Left lung (tissue), 10 donors: ENCODE results near the gene PAPOLB. TPM values are rescaled to one million over a fixed set of nuclear protein-coding genes. Genes with fewer than 3 reads are reported as not detected.
A peak's percentile ranks its signal among the peaks of the same experiment; 100 is the strongest.

ENCODE experiments used
- ATAC-seq: fragments of 200-7000 bp; cut with Tn5 transposase; one replicate; pipeline ENCODE4 v1.9.1; 2020; ENCODE audit warnings: moderate library complexity
- DNase-seq, 4 donors: peaks; one replicate each; pipeline ENCODE4 v3.0.0-alpha.2; 2013 to 2020
- H3K27ac ChIP-seq, 2 donors: fragments of 200-600 bp; sonication (generic) in 1 of 2; one replicate each; pipeline versions ENCODE4 v1.5.0 to v1.8.0; 2020 to 2021
- H3K27me3 ChIP-seq, 2 donors: fragments of 200-600 bp; sonication (generic) in 1 of 2; one replicate each; pipeline versions ENCODE4 v1.5.0 to v1.8.0; 2020 to 2021
- H3K36me3 ChIP-seq, 2 donors: fragments of 200-600 bp; sonication (generic) in 1 of 2; one replicate each; pipeline versions ENCODE4 v1.5.0 to v1.8.0; 2020 to 2021
- H3K4me1 ChIP-seq, 2 donors: fragments of 200-600 bp; one replicate each; pipeline ENCODE4 v1.8.0; 2021
- H3K4me3 ChIP-seq, 2 donors: fragments of 200-600 bp; sonication (generic) in 1 of 2; one replicate each; pipeline versions ENCODE4 v1.5.0 to v1.8.0; 2020 to 2021; ENCODE audit warnings: mild to moderate bottlenecking in 1 of 2
- H3K9me3 ChIP-seq, 2 donors: fragments of 200-600 bp; sonication (generic) in 1 of 2; one replicate each; pipeline versions ENCODE4 v1.5.0 to v1.8.0; 2020 to 2021
- CTCF ChIP-seq, 2 donors: fragments of 200-600 bp; sonication (generic) in 1 of 2; IDR thresholded peaks; one replicate each; pipeline versions ENCODE4 v1.5.0 to v1.8.0; 2021; ENCODE audit warnings: antibody characterized with exemption in 2 of 2
- intact Hi-C, 2 donors: fragments of 100-400 bp; cut with DNase I; formaldehyde crosslinking; loops; one replicate each; pipeline versions ENCODE4 v1.11.2 to v1.14.2; 2022
- polyA plus RNA-seq, 6 donors: library from polyadenylated mRNA; unstranded; fragments of 120-200 nt; gene quantifications; one replicate each; pipeline ENCODE4 v1.2.1, GENCODE V29; 2013; ENCODE audit not compliant: insufficient read length in 6 of 6
- total RNA-seq, 2 donors: library from RNA; stranded (reverse); fragmentation: NEBNext Ultra II Directional; extraction: Animal tissue kit (Norgen Biotek cat#: 25700); gene quantifications; one replicate each; pipeline ENCODE4 v1.2.1, GENCODE V29; 2021
- donor health status: DM: no; HTN: yes; CAD: no.
- donor health status: DM: no; HTN: no; CAD: no.

Gene PAPOLB
- total and polyA plus RNA-seq, 8 donors = 0.07 to 0.24 (median 0.14) TPM

- Histone ChIP-seq H3K27ac (no peak overlapping the region), H3K4me1 (no peaks in the 10 kb centered on the region), H3K9me3 (peaks cover 0 to 3% of the 10 kb centered on the region in 2 donors), H3K4me3 (no peak overlapping the region), H3K36me3 (no peaks in the 10 kb centered on the region), H3K27me3 (peaks cover 0 to 16% of the 10 kb centered on the region in 2 donors)
- TF ChIP-seq CTCF (IDR thresholded peaks at IDR 0.05) = no peak
- no peak for DNase-seq
- no peak for ATAC-seq
- intact Hi-C loops = no loop called here
Observed at GRCh38 chr7:4873071-4873944, 11.5 kb upstream of the PAPOLB start.

- no peaks in the 10 kb centered on the region for H3K36me3 ChIP-seq
- H3K4me3 ChIP-seq = no peak overlapping the region
- H3K4me1 ChIP-seq = no peaks in the 10 kb centered on the region
- DNase-seq = no peak
- no peak for ATAC-seq
- peaks cover 0 to 16% of the 10 kb centered on the region in 2 donors for H3K27me3 ChIP-seq
- TF ChIP-seq CTCF (IDR thresholded peaks at IDR 0.05) = no peak
- peaks cover 0 to 3% of the 10 kb centered on the region in 2 donors for H3K9me3 ChIP-seq
- intact Hi-C loops = no loop called here
- no peak overlapping the region for H3K27ac ChIP-seq
Observed at GRCh38 chr7:4871930-4872675, 10.3 kb upstream of the PAPOLB start.

- H3K4me3 ChIP-seq = no peak overlapping the region
- H3K4me1 ChIP-seq = no peaks in the 10 kb centered on the region
- DNase-seq (peak in 1 of 4 donors; percentile 66), ATAC-seq (no peak)
- TF ChIP-seq CTCF (IDR thresholded peaks at IDR 0.05) = no peak
- no peak overlapping the region for H3K27ac ChIP-seq
- peaks cover 0 to 3% of the 10 kb centered on the region in 2 donors for H3K9me3 ChIP-seq
- intact Hi-C loops = no loop called here
- H3K36me3 ChIP-seq = no peaks in the 10 kb centered on the region
- peaks cover 0 to 16% of the 10 kb centered on the region in 2 donors for H3K27me3 ChIP-seq
Observed at GRCh38 chr7:4871056-4871680, 9.3 kb upstream of the PAPOLB start.

- no peak for DNase-seq
- no peak for ATAC-seq
- Histone ChIP-seq H3K27ac (no peak overlapping the region), H3K4me3 (no peak overlapping the region), H3K36me3 (no peaks in the 10 kb centered on the region), H3K4me1 (no peaks in the 10 kb centered on the region), H3K27me3 (peaks cover 0 to 16% of the 10 kb centered on the region in 2 donors), H3K9me3 (peaks cover 0 to 3% of the 10 kb centered on the region in 2 donors)
- intact Hi-C loops = no loop called here
- TF ChIP-seq CTCF (IDR thresholded peaks at IDR 0.05) = no peak
Observed at GRCh38 chr7:4868493-4868892, 6.7 kb upstream of the PAPOLB start.
